ENCODE measurements around the gene PRLHR.
A peak's percentile ranks its signal among the peaks of the same experiment; 100 is the strongest.

Gene PRLHR

DNA sequence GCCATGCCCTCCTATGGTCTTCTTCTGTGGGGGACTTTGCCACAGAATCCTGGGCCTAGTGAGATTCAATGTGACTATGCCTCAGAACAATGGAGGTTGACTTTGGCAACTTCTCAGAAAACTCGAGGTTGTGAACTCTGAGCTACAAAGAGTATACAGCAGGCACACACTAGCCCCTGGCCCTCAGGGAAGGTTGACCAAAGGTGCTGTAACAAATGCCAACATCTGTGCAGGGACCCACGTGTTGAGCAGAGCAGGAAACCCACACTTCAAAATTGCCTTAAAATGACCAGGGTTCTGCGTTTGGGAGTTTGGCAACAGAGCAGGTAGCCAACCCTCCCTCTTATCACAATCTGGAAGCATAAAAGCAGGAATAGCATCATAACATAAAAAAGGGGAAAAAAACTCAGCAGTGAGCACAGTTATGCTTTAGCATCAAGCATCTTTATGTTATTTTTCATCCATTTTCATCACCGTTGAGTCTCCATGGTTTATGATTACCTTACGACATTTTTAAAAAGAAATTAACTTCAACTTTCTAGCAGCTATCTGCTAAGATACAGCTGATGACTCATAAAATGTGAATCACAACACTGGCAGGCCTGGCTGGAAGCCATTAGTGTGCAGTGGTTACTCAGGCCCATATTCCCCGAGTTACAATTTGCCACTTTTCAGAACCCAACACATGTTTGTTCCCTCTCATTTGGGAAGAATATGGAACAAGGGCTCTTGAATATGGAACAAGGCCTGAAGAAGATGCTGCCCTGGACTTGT is 11.1 kb downstream of the PRLHR start:
- Histone ChIP-seq H3K79me2 (ENCODE audit: control insufficient read depth, insufficient read depth, low read length, poor library complexity) (no peaks in the 10 kb centered on the region), H2AK5ac (ENCODE audit: low read length) (no peak overlapping the region), H3K9me3 (ENCODE audit: insufficient read depth, low read depth, low read length) (peaks cover 4% of the 10 kb centered on the region), H4K8ac (ENCODE audit: low read depth, low read length) (no peak overlapping the region), H2BK12ac (ENCODE audit: low read length) (no peak overlapping the region), H4K91ac (ENCODE audit: low read depth, low read length) (no peak overlapping the region), H3K4me2 (ENCODE audit: low read length) (no peak overlapping the region), H3K18ac (ENCODE audit: low read length) (no peak overlapping the region), H3K4ac (ENCODE audit: low read depth, low read length) (no peak overlapping the region), H3K14ac (ENCODE audit: low read length) (no peak overlapping the region), H2BK120ac (ENCODE audit: insufficient read depth, low read length, poor library complexity) (no peak overlapping the region), H3K4me3 (ENCODE audit: low read depth, low read length) (no peak overlapping the region), H3K27ac (ENCODE audit: low read depth, low read length) (no peak overlapping the region), H3K9ac (ENCODE audit: low read length) (no peak overlapping the region), H2AFZ (ENCODE audit: insufficient read depth, low read length, poor library complexity) (no peak overlapping the region), H2BK5ac (ENCODE audit: low read depth, low read length, poor library complexity) (no peak overlapping the region), H3K36me3 (ENCODE audit: control insufficient read depth in 1 of 2, insufficient read depth in 2 of 2, low read length in 2 of 2) (no peaks in the 10 kb centered on the region), H3K79me1 (ENCODE audit: low read length) (no peaks in the 10 kb centered on the region), H3K23ac (ENCODE audit: low read length) (no peak overlapping the region), H4K12ac (ENCODE audit: low read depth, low read length) (no peak overlapping the region), H3K4me1 (ENCODE audit: control insufficient read depth in 1 of 2, insufficient read depth in 2 of 2, low read length in 2 of 2) (no peaks in the 10 kb centered on the region), H3K27me3 (ENCODE audit: insufficient read depth, low read length) (peaks cover 4% of the 10 kb centered on the region)
- no CpG with 5 or more reads among the region's 6 CpGs for WGBS (ENCODE audit: extremely low coverage, insufficient coverage, insufficient read length)
- peak in 1 of 2 donors; percentile 22 for DNase-seq

GRCh38 chr10:118583611-118584010 is 11.8 kb downstream of the PRLHR start:
- WGBS (ENCODE audit: extremely low coverage, insufficient coverage, insufficient read length): no CpG with 5 or more reads among the region's 5 CpGs
- no peaks in the 10 kb centered on the region for H3K79me1 ChIP-seq (ENCODE audit: low read length)
- no peak overlapping the region for H4K8ac ChIP-seq (ENCODE audit: low read depth, low read length)
- peaks cover 4% of the 10 kb centered on the region for H3K9me3 ChIP-seq (ENCODE audit: insufficient read depth, low read depth, low read length)
- H3K4me1 ChIP-seq (ENCODE audit: control insufficient read depth in 1 of 2, insufficient read depth in 2 of 2, low read length in 2 of 2): no peaks in the 10 kb centered on the region
- no peak overlapping the region for H2AK5ac ChIP-seq (ENCODE audit: low read length)
- no peak overlapping the region for H3K23ac ChIP-seq (ENCODE audit: low read length)
- H4K91ac ChIP-seq (ENCODE audit: low read depth, low read length): no peak overlapping the region
- no peak overlapping the region for H3K4me2 ChIP-seq (ENCODE audit: low read length)
- no peak for DNase-seq
- no peak overlapping the region for H2BK120ac ChIP-seq (ENCODE audit: insufficient read depth, low read length, poor library complexity)
- no peak overlapping the region for H2AFZ ChIP-seq (ENCODE audit: insufficient read depth, low read length, poor library complexity)
- H3K36me3 ChIP-seq (ENCODE audit: control insufficient read depth in 1 of 2, insufficient read depth in 2 of 2, low read length in 2 of 2): no peaks in the 10 kb centered on the region
- H4K12ac ChIP-seq (ENCODE audit: low read depth, low read length): no peak overlapping the region
- H3K14ac ChIP-seq (ENCODE audit: low read length): no peak overlapping the region
- no peak overlapping the region for H2BK5ac ChIP-seq (ENCODE audit: low read depth, low read length, poor library complexity)
- no peak overlapping the region for H3K4ac ChIP-seq (ENCODE audit: low read depth, low read length)
- no peak overlapping the region for H3K18ac ChIP-seq (ENCODE audit: low read length)
- H3K4me3 ChIP-seq (ENCODE audit: low read depth, low read length): no peak overlapping the region
- no peak overlapping the region for H3K9ac ChIP-seq (ENCODE audit: low read length)
- peaks cover 4% of the 10 kb centered on the region for H3K27me3 ChIP-seq (ENCODE audit: insufficient read depth, low read length)
- H3K27ac ChIP-seq (ENCODE audit: low read depth, low read length): no peak overlapping the region
- no peak overlapping the region for H2BK12ac ChIP-seq (ENCODE audit: low read length)
- H3K79me2 ChIP-seq (ENCODE audit: control insufficient read depth, insufficient read depth, low read length, poor library complexity): no peaks in the 10 kb centered on the region

DNA sequence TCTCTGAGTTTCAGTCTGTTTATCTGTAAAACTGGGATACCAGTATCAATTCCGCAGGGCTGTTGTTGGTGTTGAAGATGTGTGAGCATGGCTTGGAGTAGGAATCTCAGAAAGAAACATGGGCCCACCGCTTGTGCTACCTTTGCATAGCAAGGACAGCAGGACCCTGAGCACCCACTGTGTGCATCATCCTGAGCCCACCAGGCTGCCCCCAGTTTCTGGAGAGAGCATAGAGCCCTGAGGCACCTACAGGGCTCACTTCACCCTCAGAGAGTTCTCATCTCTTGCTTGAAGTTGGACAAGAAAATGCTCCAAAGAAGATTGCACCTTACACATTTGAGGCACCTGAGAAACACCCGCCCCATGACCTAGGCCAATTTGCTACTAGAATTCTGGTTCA is 12.9 kb downstream of the PRLHR start:
- Histone ChIP-seq H3K9ac (ENCODE audit: low read length) (no peak overlapping the region), H3K4me1 (ENCODE audit: control insufficient read depth in 1 of 2, insufficient read depth in 2 of 2, low read length in 2 of 2) (no peaks in the 10 kb centered on the region), H3K4me3 (ENCODE audit: low read depth, low read length) (no peak overlapping the region), H3K18ac (ENCODE audit: low read length) (no peak overlapping the region), H2AFZ (ENCODE audit: insufficient read depth, low read length, poor library complexity) (no peak overlapping the region), H4K12ac (ENCODE audit: low read depth, low read length) (no peak overlapping the region), H3K4me2 (ENCODE audit: low read length) (no peak overlapping the region), H3K79me1 (ENCODE audit: low read length) (no peaks in the 10 kb centered on the region), H3K27me3 (ENCODE audit: insufficient read depth, low read length) (peaks cover 4% of the 10 kb centered on the region), H3K36me3 (ENCODE audit: control insufficient read depth in 1 of 2, insufficient read depth in 2 of 2, low read length in 2 of 2) (no peaks in the 10 kb centered on the region), H3K4ac (ENCODE audit: low read depth, low read length) (no peak overlapping the region), H2BK120ac (ENCODE audit: insufficient read depth, low read length, poor library complexity) (no peak overlapping the region), H3K79me2 (ENCODE audit: control insufficient read depth, insufficient read depth, low read length, poor library complexity) (no peaks in the 10 kb centered on the region), H3K14ac (ENCODE audit: low read length) (no peak overlapping the region), H2AK5ac (ENCODE audit: low read length) (no peak overlapping the region), H2BK5ac (ENCODE audit: low read depth, low read length, poor library complexity) (no peak overlapping the region), H3K9me3 (ENCODE audit: insufficient read depth, low read depth, low read length) (peaks cover 4% of the 10 kb centered on the region), H2BK12ac (ENCODE audit: low read length) (no peak overlapping the region), H4K91ac (ENCODE audit: low read depth, low read length) (no peak overlapping the region), H3K27ac (ENCODE audit: low read depth, low read length) (no peak overlapping the region), H3K23ac (ENCODE audit: low read length) (no peak overlapping the region), H4K8ac (ENCODE audit: low read depth, low read length) (no peak overlapping the region)
- no CpG with 5 or more reads among the region's 3 CpGs for WGBS (ENCODE audit: extremely low coverage, insufficient coverage, insufficient read length)
- DNase-seq: no peak

GRCh38 chr10:118581340-118581739 is 14.1 kb downstream of the PRLHR start:
- Histone ChIP-seq H4K12ac (ENCODE audit: low read depth, low read length) (no peak overlapping the region), H2BK12ac (ENCODE audit: low read length) (no peak overlapping the region), H3K79me1 (ENCODE audit: low read length) (no peaks in the 10 kb centered on the region), H3K9me3 (ENCODE audit: insufficient read depth, low read depth, low read length) (peaks cover 4% of the 10 kb centered on the region), H3K23ac (ENCODE audit: low read length) (no peak overlapping the region), H3K4ac (ENCODE audit: low read depth, low read length) (no peak overlapping the region), H3K36me3 (ENCODE audit: control insufficient read depth in 1 of 2, insufficient read depth in 2 of 2, low read length in 2 of 2) (no peaks in the 10 kb centered on the region), H3K9ac (ENCODE audit: low read length) (no peak overlapping the region), H2BK5ac (ENCODE audit: low read depth, low read length, poor library complexity) (no peak overlapping the region), H2AK5ac (ENCODE audit: low read length) (no peak overlapping the region), H3K4me1 (ENCODE audit: control insufficient read depth in 1 of 2, insufficient read depth in 2 of 2, low read length in 2 of 2) (no peaks in the 10 kb centered on the region), H4K91ac (ENCODE audit: low read depth, low read length) (no peak overlapping the region), H2AFZ (ENCODE audit: insufficient read depth, low read length, poor library complexity) (no peak overlapping the region), H3K14ac (ENCODE audit: low read length) (no peak overlapping the region), H4K8ac (ENCODE audit: low read depth, low read length) (no peak overlapping the region), H3K79me2 (ENCODE audit: control insufficient read depth, insufficient read depth, low read length, poor library complexity) (no peaks in the 10 kb centered on the region), H3K27ac (ENCODE audit: low read depth, low read length) (no peak overlapping the region), H2BK120ac (ENCODE audit: insufficient read depth, low read length, poor library complexity) (no peak overlapping the region), H3K27me3 (ENCODE audit: insufficient read depth, low read length) (peaks cover 4% of the 10 kb centered on the region), H3K4me3 (ENCODE audit: low read depth, low read length) (no peak overlapping the region), H3K4me2 (ENCODE audit: low read length) (no peak overlapping the region), H3K18ac (ENCODE audit: low read length) (no peak overlapping the region)
- WGBS (ENCODE audit: extremely low coverage, insufficient coverage, insufficient read length): no CpG with 5 or more reads among the region's 4 CpGs
- no peak for DNase-seq

All from trophoblast cell (in vitro differentiated cells and primary cell).